Ishikawa (cell line): ENCODE measurements around the gene ADAMTS20.

ENCODE experiments used
- CEBPB ChIP-seq: IDR thresholded peaks from 2 replicates; pipeline ENCODE4 v1.6.1; 2012
- CREB1 ChIP-seq: IDR thresholded peaks from 2 replicates; pipeline ENCODE4 v1.6.1; 2012; ENCODE audit warnings: low read depth
- EGR1 ChIP-seq: IDR thresholded peaks from 2 replicates; pipeline ENCODE4 v1.6.1; 2012
- EP300 ChIP-seq: IDR thresholded peaks from 2 replicates; pipeline ENCODE4 v1.6.1; 2012; ENCODE audit warnings: borderline replicate concordance
- FOXM1 ChIP-seq: IDR thresholded peaks from 2 replicates; pipeline ENCODE4 v1.6.1; 2012; ENCODE audit warnings: low read depth, borderline replicate concordance
- RAD21 ChIP-seq: IDR thresholded peaks from 2 replicates; pipeline ENCODE4 v1.6.1; 2012; ENCODE audit warnings: low read depth
- TAF1 ChIP-seq: IDR thresholded peaks from 2 replicates; pipeline ENCODE4 v1.6.1; 2012; ENCODE audit warnings: low read depth, mild to moderate bottlenecking
- TEAD4 ChIP-seq: IDR thresholded peaks from 2 replicates; pipeline ENCODE4 v1.6.1; 2012
- YY1 ChIP-seq: IDR thresholded peaks from 2 replicates; pipeline ENCODE4 v1.6.1; 2012; ENCODE audit warnings: low read depth
- ZBTB7A ChIP-seq: IDR thresholded peaks from 2 replicates; pipeline ENCODE4 v1.6.1; 2012; ENCODE audit warnings: low read depth
- TF ChIP-seq, protein P1 (sequence below): IDR thresholded peaks from 2 replicates; pipeline ENCODE4 v1.6.1; 2012
- TF ChIP-seq, protein P2 (sequence below): IDR thresholded peaks from 2 replicates; pipeline ENCODE4 v1.6.1; 2012
- TF ChIP-seq, protein P3 (sequence below): IDR thresholded peaks from 2 replicates; pipeline ENCODE4 v1.6.1; 2012; ENCODE audit warnings: low read depth, mild to moderate bottlenecking

DNA sequence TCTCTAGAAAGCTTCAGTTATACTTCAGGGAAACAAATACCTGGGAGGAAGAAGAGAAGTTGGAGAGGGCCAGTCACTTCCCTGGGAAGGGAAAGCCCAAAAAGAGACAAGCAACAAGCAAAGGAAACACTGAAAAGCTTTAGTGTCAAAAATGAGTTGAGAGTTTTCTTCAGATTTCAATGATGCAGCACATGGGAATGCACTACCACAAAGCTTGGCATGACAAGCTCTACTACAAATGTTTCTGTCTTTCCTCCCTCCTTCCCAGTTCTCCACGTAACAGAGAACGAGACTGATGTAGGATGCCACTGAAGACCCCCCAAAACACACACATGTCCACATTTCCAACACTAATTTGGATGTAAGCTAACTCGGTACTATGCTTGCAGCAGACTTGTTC lies 26.8 kb upstream of the ADAMTS20 start:
- no peak for TF ChIP-seq TAF1
- TF ChIP-seq, protein P1, sequence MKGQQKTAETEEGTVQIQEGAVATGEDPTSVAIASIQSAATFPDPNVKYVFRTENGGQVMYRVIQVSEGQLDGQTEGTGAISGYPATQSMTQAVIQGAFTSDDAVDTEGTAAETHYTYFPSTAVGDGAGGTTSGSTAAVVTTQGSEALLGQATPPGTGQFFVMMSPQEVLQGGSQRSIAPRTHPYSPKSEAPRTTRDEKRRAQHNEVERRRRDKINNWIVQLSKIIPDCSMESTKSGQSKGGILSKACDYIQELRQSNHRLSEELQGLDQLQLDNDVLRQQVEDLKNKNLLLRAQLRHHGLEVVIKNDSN: no peak
- no peak for TF ChIP-seq YY1
- no peak for TF ChIP-seq RAD21
- TF ChIP-seq, protein P2, sequence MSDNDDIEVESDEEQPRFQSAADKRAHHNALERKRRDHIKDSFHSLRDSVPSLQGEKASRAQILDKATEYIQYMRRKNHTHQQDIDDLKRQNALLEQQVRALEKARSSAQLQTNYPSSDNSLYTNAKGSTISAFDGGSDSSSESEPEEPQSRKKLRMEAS: no peak
- no peak for TF ChIP-seq ZBTB7A
- no peak for TF ChIP-seq EGR1
- no peak for TF ChIP-seq EP300
- TF ChIP-seq, protein P3, sequence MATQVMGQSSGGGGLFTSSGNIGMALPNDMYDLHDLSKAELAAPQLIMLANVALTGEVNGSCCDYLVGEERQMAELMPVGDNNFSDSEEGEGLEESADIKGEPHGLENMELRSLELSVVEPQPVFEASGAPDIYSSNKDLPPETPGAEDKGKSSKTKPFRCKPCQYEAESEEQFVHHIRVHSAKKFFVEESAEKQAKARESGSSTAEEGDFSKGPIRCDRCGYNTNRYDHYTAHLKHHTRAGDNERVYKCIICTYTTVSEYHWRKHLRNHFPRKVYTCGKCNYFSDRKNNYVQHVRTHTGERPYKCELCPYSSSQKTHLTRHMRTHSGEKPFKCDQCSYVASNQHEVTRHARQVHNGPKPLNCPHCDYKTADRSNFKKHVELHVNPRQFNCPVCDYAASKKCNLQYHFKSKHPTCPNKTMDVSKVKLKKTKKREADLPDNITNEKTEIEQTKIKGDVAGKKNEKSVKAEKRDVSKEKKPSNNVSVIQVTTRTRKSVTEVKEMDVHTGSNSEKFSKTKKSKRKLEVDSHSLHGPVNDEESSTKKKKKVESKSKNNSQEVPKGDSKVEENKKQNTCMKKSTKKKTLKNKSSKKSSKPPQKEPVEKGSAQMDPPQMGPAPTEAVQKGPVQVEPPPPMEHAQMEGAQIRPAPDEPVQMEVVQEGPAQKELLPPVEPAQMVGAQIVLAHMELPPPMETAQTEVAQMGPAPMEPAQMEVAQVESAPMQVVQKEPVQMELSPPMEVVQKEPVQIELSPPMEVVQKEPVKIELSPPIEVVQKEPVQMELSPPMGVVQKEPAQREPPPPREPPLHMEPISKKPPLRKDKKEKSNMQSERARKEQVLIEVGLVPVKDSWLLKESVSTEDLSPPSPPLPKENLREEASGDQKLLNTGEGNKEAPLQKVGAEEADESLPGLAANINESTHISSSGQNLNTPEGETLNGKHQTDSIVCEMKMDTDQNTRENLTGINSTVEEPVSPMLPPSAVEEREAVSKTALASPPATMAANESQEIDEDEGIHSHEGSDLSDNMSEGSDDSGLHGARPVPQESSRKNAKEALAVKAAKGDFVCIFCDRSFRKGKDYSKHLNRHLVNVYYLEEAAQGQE: no peak
- no peak for TF ChIP-seq TEAD4
- TF ChIP-seq CEBPB: no peak
- no peak for TF ChIP-seq CREB1
- no peak for TF ChIP-seq FOXM1
